Ascending aorta (tissue), 2 donors: ENCODE measurements around the gene FRG2C. TPM values are rescaled to one million over a fixed set of nuclear protein-coding genes. Genes with fewer than 3 reads are reported as not detected.
A peak's percentile ranks its signal among the peaks of the same experiment; 100 is the strongest.
"Not testable (repeated sequence)": the region's sequence is repeated elsewhere in the genome, so short reads cannot be mapped to it uniquely, and the experiment has no call there.

ENCODE experiments used
- DNase-seq, 2 donors: peaks; one replicate each; pipeline ENCODE4 v3.0.0-alpha.2; 2019; ENCODE audit warnings: low spot score in 2 of 2
- H3K27ac ChIP-seq, 2 donors: fragments of 200-600 bp; sonication (generic); one replicate each; pipeline ENCODE4 v1.5.1; 2016 to 2017; ENCODE audit warnings: mild to moderate bottlenecking in 1 of 2
- H3K27me3 ChIP-seq: fragments of 200-600 bp; sonication (generic); one replicate; pipeline ENCODE4 v1.5.1; 2017
- H3K36me3 ChIP-seq, 2 donors: fragments of 200-600 bp; sonication (generic); one replicate each; pipeline ENCODE4 v1.5.1; 2016
- H3K4me1 ChIP-seq, 2 donors: fragments of 200-600 bp; sonication (generic); one replicate each; pipeline ENCODE4 v1.5.1; 2016 to 2017; ENCODE audit warnings: mild to moderate bottlenecking in 1 of 2
- H3K4me3 ChIP-seq, 2 donors: fragments of 200-600 bp; sonication (generic); one replicate each; pipeline ENCODE4 v1.5.1; 2016 to 2017; ENCODE audit warnings: mild to moderate bottlenecking in 1 of 2
- H3K9me3 ChIP-seq, 2 donors: fragments of 200-600 bp; sonication (generic); one replicate each; pipeline ENCODE4 v1.5.1; 2016
- intact Hi-C: fragments of 100-400 bp; cut with DNase I; formaldehyde crosslinking; loops from one replicate; pipeline ENCODE4 v1.15.1; 2023
- total RNA-seq: library from RNA; depleted of rRNA; stranded (reverse); fragments of >200 nt; gene quantifications from one replicate; pipeline ENCODE4 v1.1.0, GENCODE V29; 2016
- TF ChIP-seq, protein P1 (sequence below), 3 experiments: fragments of 200-600 bp in 2 of 3; fragments of 450-650 bp in 1 of 3; sonication (generic) in 2 of 3; IDR thresholded peaks; one replicate each; pipeline ENCODE4 v1.5.1; 2016 to 2019; ENCODE audit warnings: antibody characterized with exemption in 3 of 3, mild to moderate bottlenecking in 1 of 3, moderate library complexity in 1 of 3

FRG2C gene
- total RNA-seq, 1 donor from 2014 or later, result not detected

DNA sequence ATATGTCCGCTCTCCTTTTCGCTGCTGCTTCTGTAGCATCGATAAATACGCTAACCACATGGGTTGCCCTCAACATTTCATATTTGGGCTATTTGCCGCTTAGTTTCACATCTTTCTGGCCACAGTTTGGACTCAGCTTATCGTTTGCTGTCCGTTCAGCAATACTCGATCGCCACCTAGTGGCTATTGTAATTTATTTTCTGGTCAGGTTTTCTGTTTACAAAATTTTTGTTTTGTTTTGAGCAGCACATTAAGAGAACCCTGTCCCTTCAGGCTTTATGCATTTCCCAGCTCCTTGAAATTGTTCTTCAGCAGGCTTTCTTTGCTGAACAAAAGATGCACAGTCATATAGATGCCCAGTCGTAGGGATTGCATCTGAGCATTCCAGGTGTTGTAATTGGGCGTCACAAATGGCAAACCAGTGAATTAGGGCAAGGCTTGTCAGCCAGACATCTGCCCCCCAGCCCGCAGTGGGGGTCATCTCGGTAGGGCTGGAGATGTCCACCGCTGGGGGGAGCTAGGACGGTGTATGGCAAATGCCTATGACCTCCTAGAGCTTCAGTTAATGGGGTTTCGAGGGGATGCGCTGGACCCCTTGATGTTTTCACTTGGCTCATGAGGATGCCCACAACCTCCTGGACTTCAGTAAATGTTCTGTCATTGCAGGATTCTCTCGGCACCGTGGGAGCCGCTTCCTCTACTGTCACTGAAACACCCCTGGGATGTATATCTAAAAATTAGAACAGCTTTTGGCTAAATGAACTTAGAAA is 20.9 kb upstream of the FRG2C start:
- TF ChIP-seq, protein P1, sequence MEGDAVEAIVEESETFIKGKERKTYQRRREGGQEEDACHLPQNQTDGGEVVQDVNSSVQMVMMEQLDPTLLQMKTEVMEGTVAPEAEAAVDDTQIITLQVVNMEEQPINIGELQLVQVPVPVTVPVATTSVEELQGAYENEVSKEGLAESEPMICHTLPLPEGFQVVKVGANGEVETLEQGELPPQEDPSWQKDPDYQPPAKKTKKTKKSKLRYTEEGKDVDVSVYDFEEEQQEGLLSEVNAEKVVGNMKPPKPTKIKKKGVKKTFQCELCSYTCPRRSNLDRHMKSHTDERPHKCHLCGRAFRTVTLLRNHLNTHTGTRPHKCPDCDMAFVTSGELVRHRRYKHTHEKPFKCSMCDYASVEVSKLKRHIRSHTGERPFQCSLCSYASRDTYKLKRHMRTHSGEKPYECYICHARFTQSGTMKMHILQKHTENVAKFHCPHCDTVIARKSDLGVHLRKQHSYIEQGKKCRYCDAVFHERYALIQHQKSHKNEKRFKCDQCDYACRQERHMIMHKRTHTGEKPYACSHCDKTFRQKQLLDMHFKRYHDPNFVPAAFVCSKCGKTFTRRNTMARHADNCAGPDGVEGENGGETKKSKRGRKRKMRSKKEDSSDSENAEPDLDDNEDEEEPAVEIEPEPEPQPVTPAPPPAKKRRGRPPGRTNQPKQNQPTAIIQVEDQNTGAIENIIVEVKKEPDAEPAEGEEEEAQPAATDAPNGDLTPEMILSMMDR (IDR thresholded peaks at IDR 0.05), result peak; percentile 15 to 57 (median 36)
- peak overlapping the region in 1 of 2 donors; percentile 51 for H3K4me3 ChIP-seq

DNA sequence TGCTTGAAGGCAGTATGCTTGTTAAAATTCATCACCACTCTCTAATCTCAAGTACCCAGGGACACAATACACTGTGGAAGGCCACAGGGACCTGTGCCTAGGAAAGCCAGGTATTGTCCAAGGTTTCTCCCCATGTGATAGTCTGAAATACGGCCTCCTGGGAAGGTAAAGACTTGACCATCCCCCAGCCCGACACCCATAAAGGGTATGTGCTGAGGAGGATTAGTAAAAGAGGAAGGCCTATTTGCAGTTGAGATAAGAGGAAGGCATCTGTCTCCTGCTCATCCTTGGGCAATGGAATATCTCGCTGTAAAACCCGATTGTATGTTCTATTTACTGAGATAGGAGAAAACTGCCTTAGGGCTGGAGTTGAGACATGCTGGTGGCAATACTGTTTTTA is 18.6 kb upstream of the FRG2C start:
- H3K27me3 ChIP-seq, H3K4me1 ChIP-seq, DNase-seq, H3K4me3 ChIP-seq, H3K27ac ChIP-seq, H3K9me3 ChIP-seq, intact Hi-C loops, H3K36me3 ChIP-seq: not testable (repeated sequence)

More for the DNA sequence above, 20.9 kb upstream of the FRG2C start:
- intact Hi-C loops, result loop anchor here (5.0 kb wide), 2 partner anchors 216 to 351 kb away; no protein-coding TSS in a partner anchor
- H3K27ac ChIP-seq, DNase-seq, H3K9me3 ChIP-seq, H3K36me3 ChIP-seq, H3K4me1 ChIP-seq, H3K27me3 ChIP-seq: not testable (repeated sequence)

DNA sequence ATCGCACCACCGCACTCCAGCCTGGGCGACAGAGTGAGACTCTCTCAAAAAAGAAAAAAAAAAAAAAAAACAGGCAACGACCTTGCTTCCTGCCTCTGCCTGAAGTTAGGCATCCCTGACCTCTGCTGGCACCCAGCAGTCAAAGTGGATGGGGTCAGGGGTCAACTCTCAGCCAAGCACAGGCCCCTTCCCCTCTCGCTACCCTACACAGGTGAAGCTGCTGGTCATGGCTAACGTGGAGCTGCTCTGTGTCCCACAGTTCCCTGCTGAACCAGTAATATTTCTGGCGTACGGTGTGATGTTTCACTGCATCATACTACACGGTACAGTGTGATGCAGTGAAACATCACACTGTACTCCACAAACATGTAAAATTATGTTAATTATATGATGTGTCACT is 13.9 kb upstream of the FRG2C start:
- H3K27me3 ChIP-seq, result no peaks in the 10 kb centered on the region
- H3K27ac ChIP-seq, result no peak overlapping the region
- no peak overlapping the region for H3K4me3 ChIP-seq
- TF ChIP-seq, protein P1 (IDR thresholded peaks at IDR 0.05), result no peak
- no peaks in the 10 kb centered on the region for H3K9me3 ChIP-seq
- no peaks in the 10 kb centered on the region for H3K36me3 ChIP-seq
- intact Hi-C loops, result no loop called here
- no peak for DNase-seq
- no peaks in the 10 kb centered on the region for H3K4me1 ChIP-seq

DNA sequence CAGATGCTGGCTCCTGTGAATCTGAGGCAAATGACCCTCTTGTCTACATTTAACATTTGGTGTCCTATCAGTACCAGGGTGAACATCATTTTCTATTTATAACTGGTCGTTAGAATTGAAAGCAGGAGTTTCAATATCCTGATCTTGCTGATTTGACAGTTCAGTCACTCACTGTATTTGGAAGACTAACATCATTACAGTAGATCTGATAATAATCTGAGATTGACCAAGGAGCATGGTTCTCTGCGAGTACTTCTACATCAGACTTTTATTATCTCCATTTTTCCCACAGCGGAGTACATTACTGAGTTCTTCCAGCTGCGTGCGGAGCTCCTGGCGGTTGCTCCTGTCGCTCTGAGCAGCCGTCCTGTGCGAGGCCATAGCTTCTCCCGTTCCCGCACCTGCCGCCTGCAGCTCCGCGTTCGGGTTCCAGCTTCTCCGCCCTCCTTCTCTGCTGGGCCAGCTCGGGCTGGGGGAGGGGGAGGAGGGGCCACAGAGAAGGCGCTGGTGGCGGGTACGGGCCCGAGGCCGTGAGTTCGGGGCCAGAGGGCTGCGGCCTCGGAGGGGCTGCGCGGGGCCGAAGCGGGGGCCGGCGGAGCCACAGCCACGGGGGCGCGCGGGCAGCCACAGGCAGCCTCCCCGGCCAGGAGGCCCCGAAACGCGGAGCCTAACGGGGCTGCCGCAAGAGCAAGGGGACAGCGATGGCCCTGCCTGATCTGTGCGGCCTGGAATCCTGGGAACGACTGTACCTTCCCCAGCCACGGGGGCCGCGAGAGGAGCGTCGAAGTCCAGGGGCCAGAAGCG is 8.8 kb upstream of the FRG2C start:
- H3K9me3 ChIP-seq, H3K27ac ChIP-seq, intact Hi-C loops, DNase-seq, H3K36me3 ChIP-seq, H3K27me3 ChIP-seq, H3K4me1 ChIP-seq, H3K4me3 ChIP-seq: not testable (repeated sequence)

DNA sequence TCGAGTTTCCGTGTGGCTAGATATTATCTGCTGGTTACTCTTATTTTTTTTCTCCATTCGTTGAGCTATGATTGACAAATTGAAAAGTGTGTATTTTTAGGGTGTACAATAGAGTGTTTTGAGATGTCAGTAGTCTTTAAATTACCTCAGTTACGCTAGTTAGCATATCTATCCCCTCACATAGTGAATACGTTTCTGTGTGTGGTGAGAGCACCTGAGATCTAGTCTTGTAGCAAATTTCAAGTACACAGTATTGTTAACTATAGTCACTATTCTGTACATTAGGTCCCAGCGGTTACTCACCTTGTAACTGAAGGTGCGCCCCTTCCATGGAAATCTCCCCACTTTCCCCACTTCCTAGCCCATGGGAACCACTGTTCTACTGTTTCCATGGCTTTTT is 8.2 kb upstream of the FRG2C start:
- H3K4me3 ChIP-seq, H3K9me3 ChIP-seq, intact Hi-C loops, H3K27me3 ChIP-seq, H3K4me1 ChIP-seq, H3K36me3 ChIP-seq, DNase-seq, H3K27ac ChIP-seq: not testable (repeated sequence)

DNA sequence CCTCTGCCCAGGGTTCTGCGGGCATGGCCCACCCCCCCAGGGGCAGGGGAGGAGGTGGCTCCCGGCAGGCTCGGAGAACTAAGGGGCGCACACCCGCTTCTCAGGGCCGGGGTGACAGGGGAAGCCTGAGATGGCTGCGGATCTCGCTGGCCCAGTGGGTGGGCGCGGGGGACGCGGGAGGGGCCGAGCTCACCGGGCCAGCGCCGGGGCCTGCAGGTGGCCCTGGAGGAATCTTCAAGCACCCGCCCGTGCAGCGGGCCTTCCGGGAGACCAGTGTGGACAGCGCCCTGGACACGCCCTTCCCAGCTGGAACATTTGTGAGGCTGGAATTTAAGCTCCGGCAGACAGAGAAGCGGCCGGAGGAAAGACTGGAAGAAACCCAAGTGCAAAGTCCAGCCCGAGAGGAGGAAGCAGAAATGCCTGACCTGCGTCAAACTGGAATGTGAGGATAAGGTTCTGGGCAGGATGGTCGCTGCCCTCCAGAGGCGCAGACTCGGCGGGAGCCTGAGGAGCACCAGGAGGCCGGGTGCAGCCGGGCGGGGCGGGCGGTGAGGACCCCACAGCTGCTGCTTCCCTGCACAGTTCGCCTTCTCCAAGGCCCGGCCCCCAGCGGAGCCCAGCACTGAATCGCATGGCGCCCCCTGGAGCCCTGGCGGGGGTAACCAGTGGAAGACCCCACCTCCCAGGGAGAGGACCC is 5.6 kb upstream of the FRG2C start:
- H3K4me3 ChIP-seq, result peak overlapping the region; percentile 42 to 52
- H3K36me3 ChIP-seq, H3K27ac ChIP-seq, DNase-seq, H3K27me3 ChIP-seq, H3K9me3 ChIP-seq, H3K4me1 ChIP-seq, intact Hi-C loops: not testable (repeated sequence)

DNA sequence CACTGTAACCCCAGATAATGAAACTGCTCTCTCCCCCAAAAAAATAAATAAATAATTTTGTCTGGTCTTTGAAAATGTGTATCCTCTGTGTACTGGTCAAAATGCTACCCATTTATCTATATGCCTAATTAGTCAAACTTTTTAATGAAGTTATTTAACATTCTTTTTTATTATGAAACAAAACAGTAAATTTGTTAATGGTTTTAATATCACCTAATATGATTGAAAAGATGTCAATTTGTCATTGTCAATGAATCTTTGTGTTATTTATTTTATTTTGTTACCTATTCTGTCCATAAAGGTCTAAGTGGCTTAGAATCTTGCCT is 5.1 kb upstream of the FRG2C start:
- H3K4me3 ChIP-seq, result peak overlapping the region; percentile 42 to 52
- H3K27me3 ChIP-seq, result not testable (repeated sequence)

DNA sequence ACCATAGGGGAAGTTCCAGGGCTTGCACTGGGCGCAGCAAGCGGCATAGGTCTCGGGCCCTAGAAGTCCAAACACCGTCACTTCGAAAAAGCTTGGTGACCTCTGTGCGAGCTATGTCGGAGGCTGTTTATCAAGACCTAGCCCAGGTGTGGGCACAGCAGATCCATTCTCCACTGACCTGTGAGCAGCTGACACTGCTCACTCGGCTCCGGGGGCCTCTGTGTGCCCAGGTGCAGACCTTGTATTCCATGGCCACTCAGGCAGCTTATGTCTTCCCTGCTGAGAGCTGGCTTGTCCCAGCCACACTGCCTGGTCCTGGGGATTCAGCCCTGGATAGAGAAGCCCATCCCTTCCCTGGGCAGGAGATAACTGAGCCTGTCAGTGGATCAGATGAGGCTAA is 1.5 kb downstream of the FRG2C start:
- intact Hi-C loops, H3K27me3 ChIP-seq, H3K36me3 ChIP-seq: not testable (repeated sequence)

More for the DNA sequence above, 5.1 kb upstream of the FRG2C start:
- DNase-seq, H3K27ac ChIP-seq, intact Hi-C loops, H3K4me1 ChIP-seq, H3K9me3 ChIP-seq, H3K36me3 ChIP-seq: not testable (repeated sequence)

DNA sequence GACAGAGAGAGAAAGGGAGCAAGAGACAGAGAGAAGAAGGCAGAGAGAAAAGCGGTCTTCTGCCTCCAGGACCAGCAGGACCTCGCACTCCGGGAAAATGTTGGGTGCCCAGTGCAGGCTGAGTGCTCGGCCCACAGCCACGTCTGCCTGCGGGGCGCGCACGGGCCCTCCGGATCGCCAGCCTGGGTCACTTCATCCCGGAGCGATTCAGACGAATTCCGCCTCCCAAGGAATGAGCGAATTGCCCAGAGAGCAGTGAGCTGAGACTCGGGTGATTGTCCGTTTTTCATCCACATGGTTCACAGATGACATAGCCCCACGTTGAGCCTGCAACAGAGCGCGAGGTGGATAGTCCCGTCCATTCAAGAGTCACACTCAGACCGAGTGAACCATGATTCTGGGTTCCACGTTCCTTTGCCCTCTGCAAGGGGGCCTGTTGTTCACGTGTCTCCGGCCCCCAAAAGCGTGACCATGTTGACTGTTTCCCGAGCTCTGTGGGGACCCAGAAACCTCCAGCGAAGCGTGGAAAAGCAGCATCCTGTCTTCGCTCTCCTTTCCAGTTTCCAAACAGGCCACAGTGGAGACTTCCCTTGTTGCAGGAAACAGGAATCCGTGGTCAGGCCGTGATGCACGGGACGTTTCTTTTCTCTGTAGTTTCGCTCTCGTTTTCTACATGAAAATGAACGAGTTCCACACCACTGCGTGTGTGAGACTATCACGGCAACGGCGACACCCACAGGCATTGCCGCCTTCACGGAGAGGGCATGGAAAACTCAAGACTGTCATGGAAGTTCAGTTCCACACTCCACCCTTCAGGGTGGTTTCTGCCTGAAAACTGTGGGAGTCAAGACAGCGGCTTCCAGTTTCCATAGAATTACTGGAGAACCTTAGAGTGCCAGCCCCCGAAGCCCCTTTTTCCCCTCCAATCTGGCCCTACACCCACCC is 3.9 kb downstream of the FRG2C start:
- H3K27me3 ChIP-seq, DNase-seq, H3K4me1 ChIP-seq, H3K27ac ChIP-seq, H3K9me3 ChIP-seq, intact Hi-C loops, H3K36me3 ChIP-seq: not testable (repeated sequence)
- H3K4me3 ChIP-seq, result peak overlapping the region in 1 of 2 donors; percentile 64

More for the DNA sequence above, 1.5 kb downstream of the FRG2C start:
- H3K4me3 ChIP-seq, DNase-seq, H3K9me3 ChIP-seq, H3K4me1 ChIP-seq, H3K27ac ChIP-seq: not testable (repeated sequence)

DNA sequence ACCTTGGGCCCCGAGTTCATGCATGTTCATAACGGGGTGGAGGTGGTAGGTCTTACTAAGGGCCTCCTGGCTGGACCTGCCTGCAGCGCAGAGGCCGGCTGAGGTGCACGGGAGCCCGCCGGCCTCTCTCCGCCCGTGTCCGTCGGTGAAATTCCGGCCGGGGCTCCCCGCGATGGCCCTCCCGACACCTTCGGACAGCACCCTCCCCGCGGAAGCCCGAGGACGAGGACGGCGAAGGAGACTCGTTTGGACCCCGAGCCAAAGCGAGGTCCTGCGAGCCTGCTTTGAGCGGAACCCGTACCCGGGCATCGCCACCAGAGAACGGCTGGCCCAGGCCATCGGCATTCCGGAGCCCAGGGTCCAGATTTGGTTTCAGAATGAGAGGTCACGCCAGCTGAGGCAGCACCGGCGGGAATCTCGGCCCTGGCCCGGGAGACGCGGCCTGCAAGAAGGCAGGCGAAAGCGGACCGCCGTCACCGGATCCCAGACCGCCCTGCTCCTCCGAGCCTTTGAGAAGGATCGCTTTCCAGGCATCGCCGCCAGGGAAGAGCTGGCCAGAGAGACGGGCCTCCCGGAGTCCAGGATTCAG is 4.7 kb downstream of the FRG2C start:
- Histone ChIP-seq H3K4me3 (peak overlapping the region; percentile 44 to 64), H3K9me3 (peaks cover 3 to 16% of the 10 kb centered on the region in 2 donors)
- H3K27ac ChIP-seq, H3K27me3 ChIP-seq, H3K4me1 ChIP-seq, intact Hi-C loops, H3K36me3 ChIP-seq: not testable (repeated sequence)
- peak; percentile 42 to 96 for DNase-seq
